ENCODE data around the gene LMAN1. TPM values are rescaled to one million over a fixed set of nuclear protein-coding genes. Genes with fewer than 3 reads are reported as not detected.

The LMAN1 gene
- total RNA-seq, 4 donors from 2014 or later, result 30.2 to 200 (median 76.8) TPM

DNA sequence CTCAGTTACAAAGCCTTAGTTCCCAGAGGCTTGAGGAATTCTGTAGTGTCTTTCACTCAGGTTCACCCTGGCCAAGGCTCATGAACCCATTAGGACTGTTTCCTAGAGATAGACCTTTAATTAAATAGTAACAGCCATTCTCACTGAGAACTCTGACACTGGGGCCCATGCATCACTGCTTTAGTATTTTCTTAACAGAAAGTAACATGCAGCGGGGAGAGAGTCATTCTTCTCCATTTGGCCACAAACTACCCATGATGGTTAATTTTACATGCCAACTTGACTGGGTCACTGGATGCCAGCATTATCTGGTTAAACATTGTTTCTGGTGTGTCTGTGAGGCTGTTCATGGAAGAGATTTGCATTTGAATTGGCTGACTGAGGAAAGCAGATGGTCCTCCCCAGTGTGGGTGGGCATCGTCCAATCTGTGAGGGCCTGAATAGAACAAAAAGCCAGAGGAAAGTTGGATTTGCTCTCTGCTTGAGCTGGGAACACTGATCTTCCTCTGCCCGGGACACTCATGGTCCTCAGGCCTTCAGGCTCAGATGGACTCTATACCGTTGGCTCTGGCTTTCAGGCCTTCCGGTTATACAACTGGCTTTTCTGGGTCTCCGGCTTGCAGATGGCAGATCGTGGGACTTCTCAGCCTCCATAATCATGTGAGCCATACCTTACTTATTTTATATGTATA is 35.0 kb downstream of the LMAN1 start:
- Histone ChIP-seq H3K27ac (no peak overlapping the region), H3K36me3 (no peaks in the 10 kb centered on the region), H3K4me1 (no peaks in the 10 kb centered on the region), H3K9me3 (no peaks in the 10 kb centered on the region), H3K27me3 (no peaks in the 10 kb centered on the region), H3K4me3 (no peak overlapping the region)
- intact Hi-C loops (cut with DNase I; ENCODE audit: low total_unique reads), result no loop called here
- TF ChIP-seq, protein P1, sequence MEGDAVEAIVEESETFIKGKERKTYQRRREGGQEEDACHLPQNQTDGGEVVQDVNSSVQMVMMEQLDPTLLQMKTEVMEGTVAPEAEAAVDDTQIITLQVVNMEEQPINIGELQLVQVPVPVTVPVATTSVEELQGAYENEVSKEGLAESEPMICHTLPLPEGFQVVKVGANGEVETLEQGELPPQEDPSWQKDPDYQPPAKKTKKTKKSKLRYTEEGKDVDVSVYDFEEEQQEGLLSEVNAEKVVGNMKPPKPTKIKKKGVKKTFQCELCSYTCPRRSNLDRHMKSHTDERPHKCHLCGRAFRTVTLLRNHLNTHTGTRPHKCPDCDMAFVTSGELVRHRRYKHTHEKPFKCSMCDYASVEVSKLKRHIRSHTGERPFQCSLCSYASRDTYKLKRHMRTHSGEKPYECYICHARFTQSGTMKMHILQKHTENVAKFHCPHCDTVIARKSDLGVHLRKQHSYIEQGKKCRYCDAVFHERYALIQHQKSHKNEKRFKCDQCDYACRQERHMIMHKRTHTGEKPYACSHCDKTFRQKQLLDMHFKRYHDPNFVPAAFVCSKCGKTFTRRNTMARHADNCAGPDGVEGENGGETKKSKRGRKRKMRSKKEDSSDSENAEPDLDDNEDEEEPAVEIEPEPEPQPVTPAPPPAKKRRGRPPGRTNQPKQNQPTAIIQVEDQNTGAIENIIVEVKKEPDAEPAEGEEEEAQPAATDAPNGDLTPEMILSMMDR (IDR thresholded peaks at IDR 0.05), result no peak
- no peak for TF ChIP-seq POLR2A (IDR thresholded peaks at IDR 0.05)
- no peak for DNase-seq

DNA sequence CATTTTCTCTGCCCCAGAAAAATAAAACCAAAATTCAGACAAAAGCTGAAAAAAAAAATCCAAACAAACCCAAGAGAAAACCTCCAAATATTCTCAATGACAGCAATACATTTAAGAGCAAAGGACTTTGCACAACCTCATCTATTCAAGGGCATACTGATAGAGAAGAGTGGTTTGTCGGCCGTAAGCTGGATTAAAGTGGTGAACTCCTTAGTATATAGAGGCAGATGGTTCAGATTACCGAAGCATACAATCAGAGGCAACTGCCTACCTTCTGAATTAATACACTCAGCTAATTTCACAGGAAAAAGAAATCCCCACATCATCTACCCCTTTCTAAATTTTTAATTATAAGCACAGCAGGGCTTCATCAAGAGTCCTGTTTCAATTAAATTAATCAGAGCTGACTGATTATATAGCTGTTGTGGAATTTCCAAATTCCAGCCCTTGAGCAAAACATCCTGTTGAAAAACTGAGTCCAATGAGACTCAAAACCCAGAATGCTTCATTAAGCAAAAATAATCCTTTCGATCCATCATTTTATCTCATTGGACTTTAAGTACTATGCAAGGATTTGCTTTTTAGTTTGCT is 40.5 kb downstream of the LMAN1 start, which contains the start of gene CPLX4:
Gene CPLX4, minus strand, starts transcription at position 190 of the 591 bp plus-strand sequence. Its CDS starts 187 bp downstream, at position 3.
- Histone ChIP-seq H3K4me3 (no peak within 1 kb of the TSS), H3K27ac (no peak within 1 kb of the TSS), H3K9me3 (no peaks in the 10 kb centered on the region), H3K36me3 (no peaks in the 10 kb centered on the region), H3K27me3 (peaks cover 0 to 4% of the 10 kb centered on the region in 2 donors), H3K4me1 (no peaks in the 10 kb centered on the region)
- TF ChIP-seq POLR2A (IDR thresholded peaks at IDR 0.05), result no peak
- TF ChIP-seq, protein P1 (IDR thresholded peaks at IDR 0.05), result no peak
- no peak for DNase-seq
- intact Hi-C loops (cut with DNase I; ENCODE audit: low total_unique reads), result no loop called here

DNA sequence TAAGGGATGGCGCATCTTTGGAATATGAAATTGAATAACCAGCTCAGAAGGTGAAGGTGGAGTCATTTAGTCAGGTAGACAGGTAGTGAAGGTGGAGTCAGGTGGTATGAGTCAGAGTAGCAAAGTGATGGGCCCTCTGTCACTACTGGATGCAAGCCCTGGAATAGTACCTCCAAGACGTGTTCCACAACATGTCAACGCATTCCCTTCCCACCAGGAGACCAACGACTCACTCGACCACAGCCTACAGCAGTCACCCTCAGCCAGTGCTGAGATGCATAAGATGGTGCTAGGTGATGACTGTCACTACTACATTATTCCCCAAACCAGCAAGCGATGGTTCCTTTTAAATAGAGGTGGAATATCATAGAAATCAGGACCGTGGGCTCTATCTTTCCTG is 47.4 kb downstream of the LMAN1 start:
- H3K36me3 ChIP-seq, result no peaks in the 10 kb centered on the region
- TF ChIP-seq POLR2A (IDR thresholded peaks at IDR 0.05), result no peak
- TF ChIP-seq, protein P1 (IDR thresholded peaks at IDR 0.05), result no peak
- intact Hi-C loops (cut with DNase I; ENCODE audit: low total_unique reads), result no loop called here

DNA sequence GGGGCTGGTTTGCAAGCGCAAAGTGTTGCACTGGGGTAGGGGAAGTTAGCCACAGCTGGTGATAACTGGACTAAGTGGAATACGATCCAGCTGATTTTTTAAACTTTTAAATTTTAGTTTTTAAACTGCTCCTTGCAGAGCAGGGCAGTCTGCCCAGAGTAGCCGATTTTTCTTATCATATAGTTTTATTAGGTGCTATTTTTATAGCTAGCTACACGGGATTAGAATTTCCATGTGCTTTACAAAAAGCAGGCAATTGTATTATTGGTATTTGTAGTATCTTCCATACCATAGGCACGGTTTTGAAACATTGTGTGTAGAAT is 50.2 kb downstream of the LMAN1 start:
- TF ChIP-seq, protein P1 (IDR thresholded peaks at IDR 0.05), result no peak
- no peaks in the 10 kb centered on the region for H3K27me3 ChIP-seq
- intact Hi-C loops (cut with DNase I; ENCODE audit: low total_unique reads), result no loop called here

More for the DNA sequence above, 47.4 kb downstream of the LMAN1 start:
- no peaks in the 10 kb centered on the region for H3K27me3 ChIP-seq
- DNase-seq, result no peak
- no peaks in the 10 kb centered on the region for H3K9me3 ChIP-seq
- no peak overlapping the region for H3K4me3 ChIP-seq
- no peak overlapping the region for H3K27ac ChIP-seq
- no peaks in the 10 kb centered on the region for H3K4me1 ChIP-seq

DNA sequence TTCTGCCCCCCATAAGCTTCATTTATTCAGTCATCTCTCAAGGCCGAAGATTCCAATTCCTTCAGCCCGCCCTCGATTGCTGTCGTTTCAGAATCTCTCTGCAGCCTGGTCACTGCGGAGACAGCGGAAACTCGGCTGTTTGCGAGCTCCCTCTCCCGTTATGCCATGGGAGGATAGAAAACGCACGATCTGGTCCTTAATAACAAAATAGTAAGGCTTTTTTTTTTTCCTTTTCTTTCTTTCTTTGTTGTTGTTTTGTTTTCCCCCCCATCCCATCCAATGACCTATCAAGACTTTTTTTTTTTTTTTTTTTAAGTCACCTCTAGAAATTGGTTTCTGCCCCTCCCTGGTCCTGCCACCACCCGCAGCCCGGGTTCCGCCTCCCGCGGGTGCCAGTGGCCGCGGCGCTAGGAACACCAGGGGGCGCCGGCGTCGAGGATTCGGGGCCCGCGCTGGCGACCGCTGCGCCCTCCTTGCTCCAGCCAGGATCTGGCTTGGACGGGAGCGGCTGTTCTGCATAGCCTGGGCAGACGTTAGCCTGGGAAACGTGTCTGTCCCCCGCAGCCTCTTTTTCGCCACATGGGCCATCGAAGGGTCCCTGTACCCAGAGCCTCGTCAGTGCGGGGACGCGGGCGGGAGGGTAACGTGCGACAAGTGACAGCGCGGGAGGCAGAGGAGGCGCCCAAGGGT is 50.7 kb downstream of the LMAN1 start:
- intact Hi-C loops (cut with DNase I; ENCODE audit: low total_unique reads), result no loop called here
- Histone ChIP-seq H3K4me1 (no peaks in the 10 kb centered on the region), H3K36me3 (no peaks in the 10 kb centered on the region), H3K9me3 (no peaks in the 10 kb centered on the region), H3K27me3 (no peaks in the 10 kb centered on the region), H3K27ac (no peak overlapping the region), H3K4me3 (no peak overlapping the region)
- TF ChIP-seq POLR2A (IDR thresholded peaks at IDR 0.05), result no peak
- TF ChIP-seq, protein P1 (IDR thresholded peaks at IDR 0.05), result peak; percentile 75 to 78 (median 78)
- peak; percentile 44 to 73 for DNase-seq

More for the DNA sequence above, 50.2 kb downstream of the LMAN1 start:
- Histone ChIP-seq H3K9me3 (no peaks in the 10 kb centered on the region), H3K36me3 (no peaks in the 10 kb centered on the region), H3K4me3 (no peak overlapping the region), H3K4me1 (no peaks in the 10 kb centered on the region), H3K27ac (no peak overlapping the region)
- DNase-seq, result no peak
